ENCODE measurements around the gene COL6A1. TPM values are rescaled to one million over a fixed set of nuclear protein-coding genes. Genes with fewer than 3 reads are reported as not detected.
"Not testable (repeated sequence)": the region's sequence is repeated elsewhere in the genome, so short reads cannot be mapped to it uniquely, and the experiment has no call there.

COL6A1 gene
- total RNA-seq, 1 experiment from 2014 or later = 221 TPM

- Mint-ChIP-seq H3K27ac (no peak overlapping the region; the same call in 1 of the 2 replicates), H3K4me3 (peak overlapping the region; percentile 78), H3K4me1 (peaks cover 27% of the 10 kb centered on the region), H3K27me3 (ENCODE audit: low read depth) (peaks cover 7% of the 10 kb centered on the region), H3K9me3 (no peaks in the 10 kb centered on the region), H3K36me3 (no peaks in the 10 kb centered on the region)
- CTCF ChIA-PET = interaction anchor here (0.9 to 1.2 kb wide), 4 partner anchors 21 to 334 kb away, joined by 3 to 6 read pairs (median 3); no protein-coding TSS in a partner anchor
- ATAC-seq = peak; percentile 7
- TF ChIP-seq NR1H2 (CRISPR knock-in tag; IDR thresholded peaks at IDR 0.05) (no peak), NR3C1 (CRISPR knock-in tag; conservative IDR thresholded peaks at IDR 0.05; ENCODE audit: low read depth) (no peak), ZMAT4 (CRISPR knock-in tag; IDR thresholded peaks at IDR 0.05) (no peak), FOXP1 (CRISPR knock-in tag; IDR thresholded peaks at IDR 0.05; ENCODE audit: borderline replicate concordance) (0 out of 2 replicates have a peak, but pooled peaks have one; percentile 38), MAX (CRISPR knock-in tag; IDR thresholded peaks at IDR 0.05) (0 out of 2 replicates have a peak, but pooled peaks have one; percentile 10), SP1 (CRISPR knock-in tag; conservative IDR thresholded peaks at IDR 0.05) (no peak), MYBL2 (CRISPR knock-in tag; IDR thresholded peaks at IDR 0.05) (0 out of 2 replicates have a peak, but pooled peaks have one; percentile 29), USF2 (CRISPR knock-in tag; IDR thresholded peaks at IDR 0.05) (no peak), SMAD4 (CRISPR knock-in tag; IDR thresholded peaks at IDR 0.05) (no peak), NFATC4 (CRISPR knock-in tag; IDR thresholded peaks at IDR 0.05) (no peak)
- peak; percentile 56 for DNase-seq (ENCODE audit: low spot score)
- POLR2A ChIA-PET = no interaction called here
Observed at GRCh38 chr21:45975020-45975666, 6.4 kb upstream of the COL6A1 start.

GRCh38 chr21:45975667-45976409 lies 5.7 kb upstream of the COL6A1 start:
- CTCF ChIA-PET = interaction anchor here (0.9 to 1.2 kb wide), 4 partner anchors 22 to 335 kb away, joined by 3 to 6 read pairs (median 3); no protein-coding TSS in a partner anchor
- H3K36me3 Mint-ChIP-seq; H3K9me3 Mint-ChIP-seq; POLR2A ChIA-PET; ATAC-seq; DNase-seq (ENCODE audit: low spot score); H3K27me3 Mint-ChIP-seq (ENCODE audit: low read depth): not testable (repeated sequence)
- peaks cover 27% of the 10 kb centered on the region for H3K4me1 Mint-ChIP-seq
- H3K4me3 Mint-ChIP-seq = peak overlapping the region; percentile 78
- H3K27ac Mint-ChIP-seq = peak overlapping the region; percentile 84

GRCh38 chr21:45976701-45977311 lies 4.8 kb upstream of the COL6A1 start:
- no peak for ATAC-seq
- H3K4me1 Mint-ChIP-seq = peaks cover 27% of the 10 kb centered on the region
- H3K9me3 Mint-ChIP-seq = no peaks in the 10 kb centered on the region

GRCh38 chr21:45977396-45977795 lies 4.2 kb upstream of the COL6A1 start:
- ChIA-PET POLR2A (no interaction called here), CTCF (no interaction called here)
- no peaks in the 10 kb centered on the region for H3K36me3 Mint-ChIP-seq
- H3K27ac Mint-ChIP-seq = no peak overlapping the region
- ATAC-seq (no peak), DNase-seq (ENCODE audit: low spot score) (peak; percentile 60)
- TF ChIP-seq ZNF423 (CRISPR knock-in tag; IDR thresholded peaks at IDR 0.05) (peak; percentile 97), MYBL2 (CRISPR knock-in tag; IDR thresholded peaks at IDR 0.05) (no peak), ZNF263 (CRISPR knock-in tag; IDR thresholded peaks at IDR 0.05; ENCODE audit: low read depth) (0 out of 2 replicates have a peak, but pooled peaks have one; percentile 6)
- H3K27me3 Mint-ChIP-seq (ENCODE audit: low read depth) = peaks cover 7% of the 10 kb centered on the region
- H3K9me3 Mint-ChIP-seq = no peaks in the 10 kb centered on the region
- peaks cover 27% of the 10 kb centered on the region for H3K4me1 Mint-ChIP-seq
- H3K4me3 Mint-ChIP-seq = peak overlapping the region; percentile 44

More at GRCh38 chr21:45976701-45977311, 4.8 kb upstream of the COL6A1 start:
- ChIA-PET CTCF (no interaction called here), POLR2A (no interaction called here)
- Mint-ChIP-seq H3K27ac (no peak overlapping the region), H3K4me3 (peak overlapping the region; percentile 78), H3K27me3 (ENCODE audit: low read depth) (peaks cover 7% of the 10 kb centered on the region), H3K36me3 (no peaks in the 10 kb centered on the region)
- no peak for DNase-seq (ENCODE audit: low spot score)
- TF ChIP-seq ZNF263 (CRISPR knock-in tag; IDR thresholded peaks at IDR 0.05; ENCODE audit: low read depth) (peak; percentile 40; the same call in 1 of the 2 replicates), ZMAT4 (CRISPR knock-in tag; IDR thresholded peaks at IDR 0.05) (no peak)
